GM21619 (cell line): ENCODE measurements around the gene PEAK1.

Experiments used
- ATAC-seq: cut with Tn5 transposase; IDR thresholded peaks from one replicate; pipeline ENCODE4 v1.9.1; 2021; ENCODE audit not compliant: unreplicated experiment

PEAK1 gene

GRCh38 chr15:77370580-77370979, 49.3 kb downstream of the PEAK1 start:
- ATAC-seq = no peak

- ATAC-seq = no peak
These were observed 50.7 kb downstream of the PEAK1 start for GRCh38 chr15:77369168-77369567.

- no peak for ATAC-seq
These were observed 52.3 kb downstream of the PEAK1 start for GRCh38 chr15:77367631-77368030.

GRCh38 chr15:77361456-77361855, 58.4 kb downstream of the PEAK1 start:
- ATAC-seq = no peak

- ATAC-seq = no peak
These were observed 61.2 kb downstream of the PEAK1 start for GRCh38 chr15:77358545-77359240.

- ATAC-seq = no peak
These were observed 63.6 kb downstream of the PEAK1 start for GRCh38 chr15:77356305-77356704.

GRCh38 chr15:77355321-77355720, 64.6 kb downstream of the PEAK1 start:
- ATAC-seq = no peak

- ATAC-seq = no peak
These were observed 65.8 kb downstream of the PEAK1 start for GRCh38 chr15:77354063-77354462.

- ATAC-seq = no peak
These were observed 67.0 kb downstream of the PEAK1 start for GRCh38 chr15:77352887-77353286.

- no peak for ATAC-seq
These were observed 69.1 kb downstream of the PEAK1 start for GRCh38 chr15:77350792-77351191.

- no peak for ATAC-seq
These were observed 70.2 kb downstream of the PEAK1 start for GRCh38 chr15:77349666-77350065.

GRCh38 chr15:77348511-77348910, 71.4 kb downstream of the PEAK1 start:
- ATAC-seq = no peak

- no peak for ATAC-seq
These were observed 72.7 kb downstream of the PEAK1 start for GRCh38 chr15:77347197-77347596.

- ATAC-seq = no peak
These were observed 73.5 kb downstream of the PEAK1 start for GRCh38 chr15:77346245-77347036.

GRCh38 chr15:77342807-77343206, 77.1 kb downstream of the PEAK1 start:
- ATAC-seq = no peak

- ATAC-seq = no peak
These were observed 79.7 kb downstream of the PEAK1 start for GRCh38 chr15:77340245-77340644.

- no peak for ATAC-seq
These were observed 83.9 kb downstream of the PEAK1 start for GRCh38 chr15:77336006-77336405.

GRCh38 chr15:77335298-77335697, 84.6 kb downstream of the PEAK1 start:
- ATAC-seq = no peak

GRCh38 chr15:77333166-77333565, 86.7 kb downstream of the PEAK1 start:
- ATAC-seq = no peak

- ATAC-seq = no peak
These were observed 90.7 kb downstream of the PEAK1 start for GRCh38 chr15:77329202-77329601.

GRCh38 chr15:77327844-77328529, 91.9 kb downstream of the PEAK1 start:
- no peak for ATAC-seq

- ATAC-seq = no peak
These were observed 92.7 kb downstream of the PEAK1 start for GRCh38 chr15:77327168-77327567.
